Chondrocyte (in vitro differentiated cells): Measurements from ENCODE around the gene GRIK3. TPM values are rescaled to one million over a fixed set of nuclear protein-coding genes. Genes with fewer than 3 reads are reported as not detected.

Experiments
- DNase-seq: peaks from one replicate; pipeline ENCODE4 v3.0.0; 2021; ENCODE audit warnings: mixed read lengths, low spot score
- H3K27ac Mint-ChIP-seq: one replicate; pipeline ENCODE4 v1.8.0; 2021; ENCODE audit warnings: mild to moderate bottlenecking, moderate library complexity, mixed read lengths; ENCODE audit not compliant: unreplicated experiment
- H3K27me3 Mint-ChIP-seq: 2 replicates; pipeline ENCODE4 v1.8.0; 2021; ENCODE audit warnings: low read depth, mixed read lengths
- H3K36me3 Mint-ChIP-seq: 2 replicates; pipeline ENCODE4 v1.8.0; 2021; ENCODE audit warnings: low read depth, mixed read lengths
- H3K4me1 Mint-ChIP-seq: 2 replicates; pipeline ENCODE4 v1.8.0; 2021; ENCODE audit warnings: low read depth, mild to moderate bottlenecking, mixed read lengths
- H3K4me3 Mint-ChIP-seq: one replicate; pipeline ENCODE4 v1.8.0; 2021; ENCODE audit warnings: mild to moderate bottlenecking, moderate library complexity, mixed read lengths; ENCODE audit not compliant: unreplicated experiment
- H3K9me3 Mint-ChIP-seq: 2 replicates; pipeline ENCODE4 v1.8.0; 2021; ENCODE audit warnings: low read depth, mixed read lengths
- total RNA-seq: library from RNA; stranded (reverse); gene quantifications from 3 replicates; pipeline ENCODE4 v1.2.1, GENCODE V29; 2021
- TF ChIP-seq, protein P1 (sequence below): fragments of 200-600 bp; sonication (generic); IDR thresholded peaks from 2 replicates; pipeline ENCODE4 v1.5.0; 2021; ENCODE audit warnings: antibody characterized with exemption, mild to moderate bottlenecking, moderate library complexity

The GRIK3 gene
- total RNA-seq, 1 donor from 2014 or later, result not detected

- DNase-seq, result no peak
- Mint-ChIP-seq H3K27ac (no peak overlapping the region), H3K27me3 (peaks cover 6% of the 10 kb centered on the region), H3K4me3 (no peak overlapping the region), H3K9me3 (no peaks in the 10 kb centered on the region), H3K36me3 (no peaks in the 10 kb centered on the region), H3K4me1 (no peaks in the 10 kb centered on the region)
- TF ChIP-seq, protein P1, sequence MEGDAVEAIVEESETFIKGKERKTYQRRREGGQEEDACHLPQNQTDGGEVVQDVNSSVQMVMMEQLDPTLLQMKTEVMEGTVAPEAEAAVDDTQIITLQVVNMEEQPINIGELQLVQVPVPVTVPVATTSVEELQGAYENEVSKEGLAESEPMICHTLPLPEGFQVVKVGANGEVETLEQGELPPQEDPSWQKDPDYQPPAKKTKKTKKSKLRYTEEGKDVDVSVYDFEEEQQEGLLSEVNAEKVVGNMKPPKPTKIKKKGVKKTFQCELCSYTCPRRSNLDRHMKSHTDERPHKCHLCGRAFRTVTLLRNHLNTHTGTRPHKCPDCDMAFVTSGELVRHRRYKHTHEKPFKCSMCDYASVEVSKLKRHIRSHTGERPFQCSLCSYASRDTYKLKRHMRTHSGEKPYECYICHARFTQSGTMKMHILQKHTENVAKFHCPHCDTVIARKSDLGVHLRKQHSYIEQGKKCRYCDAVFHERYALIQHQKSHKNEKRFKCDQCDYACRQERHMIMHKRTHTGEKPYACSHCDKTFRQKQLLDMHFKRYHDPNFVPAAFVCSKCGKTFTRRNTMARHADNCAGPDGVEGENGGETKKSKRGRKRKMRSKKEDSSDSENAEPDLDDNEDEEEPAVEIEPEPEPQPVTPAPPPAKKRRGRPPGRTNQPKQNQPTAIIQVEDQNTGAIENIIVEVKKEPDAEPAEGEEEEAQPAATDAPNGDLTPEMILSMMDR, result no peak
Observed at GRCh38 chr1:36990928-36991327, 43.4 kb downstream of the GRIK3 start.

DNA sequence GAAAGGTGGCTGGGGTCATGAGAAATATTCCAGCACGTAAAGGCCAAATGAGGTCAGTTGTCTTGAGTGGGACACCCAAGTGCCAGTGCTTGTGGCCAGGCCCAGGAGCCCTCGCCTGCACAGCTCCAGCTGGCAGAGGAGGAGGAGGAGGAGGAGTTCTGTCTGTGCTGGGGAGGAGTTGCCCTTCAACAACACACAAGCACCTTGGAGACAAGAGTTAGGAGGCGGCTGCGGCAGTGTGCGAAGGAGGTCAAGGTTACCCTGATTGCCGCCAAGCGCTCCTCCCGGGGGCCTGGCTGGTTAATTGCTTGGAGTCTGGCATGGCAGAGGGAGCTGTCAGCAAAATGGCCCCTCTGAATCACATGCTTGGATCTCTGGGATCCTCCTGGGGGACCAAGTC, 45.1 kb downstream of the GRIK3 start:
- no peak for DNase-seq

DNA sequence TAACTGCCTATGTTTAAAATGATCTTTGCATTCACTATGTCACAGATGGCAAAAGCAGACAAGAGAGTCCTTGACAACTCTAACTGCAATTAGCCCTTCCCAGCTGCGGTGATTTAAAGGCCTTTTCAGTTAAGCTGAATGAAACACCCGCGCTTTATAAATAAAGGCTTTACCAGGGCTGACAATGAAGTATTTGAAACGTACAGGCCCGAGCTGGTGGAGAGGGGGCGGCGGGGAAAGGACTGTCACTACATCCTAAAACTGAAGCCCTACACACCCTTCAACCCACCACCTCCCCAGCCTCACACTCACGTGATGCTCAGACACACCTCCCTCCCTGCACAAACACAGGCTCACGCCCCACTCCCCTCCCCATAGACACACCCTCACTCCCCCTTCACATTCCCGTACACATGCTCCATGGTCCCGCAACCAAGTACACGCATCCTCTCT, 45.5 kb downstream of the GRIK3 start:
- no peak for DNase-seq
- peaks cover 7% of the 10 kb centered on the region for H3K27me3 Mint-ChIP-seq
- TF ChIP-seq, protein P1, result no peak
- H3K27ac Mint-ChIP-seq, result no peak overlapping the region
- H3K9me3 Mint-ChIP-seq, result no peaks in the 10 kb centered on the region
- no peaks in the 10 kb centered on the region for H3K36me3 Mint-ChIP-seq
- no peak overlapping the region for H3K4me3 Mint-ChIP-seq
- H3K4me1 Mint-ChIP-seq, result no peaks in the 10 kb centered on the region

More for the DNA sequence above, 45.1 kb downstream of the GRIK3 start:
- peaks cover 7% of the 10 kb centered on the region for H3K27me3 Mint-ChIP-seq
- H3K4me1 Mint-ChIP-seq, result no peaks in the 10 kb centered on the region
- H3K4me3 Mint-ChIP-seq, result no peak overlapping the region
- TF ChIP-seq, protein P1, result no peak
- no peak overlapping the region for H3K27ac Mint-ChIP-seq
- no peaks in the 10 kb centered on the region for H3K36me3 Mint-ChIP-seq
- H3K9me3 Mint-ChIP-seq, result no peaks in the 10 kb centered on the region

- H3K4me3 Mint-ChIP-seq, result no peak overlapping the region
- TF ChIP-seq, protein P1, result no peak
- no peaks in the 10 kb centered on the region for H3K4me1 Mint-ChIP-seq
- no peaks in the 10 kb centered on the region for H3K36me3 Mint-ChIP-seq
- DNase-seq, result no peak
- H3K27ac Mint-ChIP-seq, result no peak overlapping the region
- peaks cover 7% of the 10 kb centered on the region for H3K27me3 Mint-ChIP-seq
- H3K9me3 Mint-ChIP-seq, result no peaks in the 10 kb centered on the region
Observed at GRCh38 chr1:36988321-36988720, 46.0 kb downstream of the GRIK3 start.

DNA sequence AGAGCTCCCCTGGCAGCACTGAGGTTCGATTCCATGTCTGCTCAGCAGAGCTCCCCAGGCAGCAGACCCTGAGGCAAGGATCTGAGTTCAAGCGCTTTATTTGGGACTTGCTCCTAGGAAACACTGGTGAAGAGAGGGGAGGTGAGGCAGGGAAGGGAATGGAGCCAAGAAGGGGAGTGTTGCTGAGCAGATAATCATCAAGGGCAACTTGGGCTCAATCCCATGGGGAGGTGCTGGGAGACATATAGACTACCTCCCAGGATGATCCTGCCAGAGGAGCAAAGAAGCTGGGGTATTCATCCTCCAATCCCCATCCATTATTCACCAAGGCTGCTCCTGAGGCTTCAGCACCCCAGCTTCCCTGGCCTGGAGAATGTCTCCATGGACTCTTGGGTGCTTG, 47.0 kb downstream of the GRIK3 start:
- Mint-ChIP-seq H3K36me3 (no peaks in the 10 kb centered on the region), H3K4me1 (no peaks in the 10 kb centered on the region), H3K9me3 (no peaks in the 10 kb centered on the region), H3K27ac (no peak overlapping the region), H3K4me3 (no peak overlapping the region), H3K27me3 (peaks cover 6% of the 10 kb centered on the region)
- no peak for DNase-seq
- TF ChIP-seq, protein P1, result no peak
